Erythroblast (primary cell): ENCODE measurements around the gene ADARB2.

Experiments used
- DNase-seq, 2 experiments: peaks; one replicate each; lab custom pipeline; 2025; lab: John Stamatoyannopoulos, UW
- GATA1 ChIP-seq: IDR thresholded peaks from 2 replicates; pipeline ENCODE4 v1.6.1; 2011; ENCODE audit warnings: low read depth, mild to moderate bottlenecking, control low read depth, low read length, moderate library complexity
- POLR2A ChIP-seq: IDR thresholded peaks from 2 replicates; pipeline ENCODE4 v1.6.1; 2011; ENCODE audit warnings: mild to moderate bottlenecking, low read length

ADARB2 gene

GRCh38 chr10:1365540-1366321 lies 371.6 kb downstream of the ADARB2 start:
- DNase-seq = no peak

GRCh38 chr10:1364151-1364910 lies 373.0 kb downstream of the ADARB2 start:
- no peak for DNase-seq
- TF ChIP-seq GATA1 (no peak), POLR2A (no peak)

More at GRCh38 chr10:1365540-1366321, 371.6 kb downstream of the ADARB2 start:
- TF ChIP-seq GATA1 = no peak
- TF ChIP-seq POLR2A = no peak

- TF ChIP-seq GATA1 (no peak), POLR2A (no peak)
Measured at GRCh38 chr10:1363446-1364121, 373.7 kb downstream of the ADARB2 start.

GRCh38 chr10:1362589-1363445 lies 374.5 kb downstream of the ADARB2 start:
- TF ChIP-seq GATA1 = no peak
- TF ChIP-seq POLR2A = no peak
- DNase-seq = no peak

More at GRCh38 chr10:1363446-1364121, 373.7 kb downstream of the ADARB2 start:
- DNase-seq = no peak

- TF ChIP-seq GATA1 = no peak
- no peak for TF ChIP-seq POLR2A
- no peak for DNase-seq
Measured at GRCh38 chr10:1361411-1362105, 375.8 kb downstream of the ADARB2 start.

- TF ChIP-seq GATA1 (no peak), POLR2A (no peak)
- DNase-seq = no peak
Measured at GRCh38 chr10:1360558-1361164, 376.7 kb downstream of the ADARB2 start.

- TF ChIP-seq GATA1 (no peak), POLR2A (no peak)
Measured at GRCh38 chr10:1360011-1360557, 377.2 kb downstream of the ADARB2 start.

GRCh38 chr10:1359626-1359955 lies 377.7 kb downstream of the ADARB2 start:
- DNase-seq = no peak
- TF ChIP-seq GATA1 = no peak
- no peak for TF ChIP-seq POLR2A

More at GRCh38 chr10:1360011-1360557, 377.2 kb downstream of the ADARB2 start:
- DNase-seq = peak in 1 of 2 experiments; percentile 5

- DNase-seq = no peak
- TF ChIP-seq POLR2A (no peak), GATA1 (no peak)
Measured at GRCh38 chr10:1358860-1359625, 378.3 kb downstream of the ADARB2 start.

- no peak for TF ChIP-seq POLR2A
- no peak for TF ChIP-seq GATA1
- no peak for DNase-seq
Measured at GRCh38 chr10:1358147-1358546, 379.2 kb downstream of the ADARB2 start.

- no peak for DNase-seq
Measured at GRCh38 chr10:1356349-1356748, 381.0 kb downstream of the ADARB2 start.

More at GRCh38 chr10:1356349-1356748, 381.0 kb downstream of the ADARB2 start:
- TF ChIP-seq POLR2A (no peak), GATA1 (no peak)
